K562 (cell line): ENCODE results near the gene TMEM143. TPM values are rescaled to one million over a fixed set of nuclear protein-coding genes. Genes with fewer than 3 reads are reported as not detected.
A peak's percentile ranks its signal among the peaks of the same experiment; 100 is the strongest.

ENCODE experiments used
- ARID2 ChIP-seq: fragments of 450-650 bp; IDR thresholded peaks from 2 replicates; pipeline ENCODE4 v1.6.1; 2017; ENCODE audit warnings: antibody characterized with exemption, mild to moderate bottlenecking
- BHLHE40 ChIP-seq: IDR thresholded peaks from 2 replicates; pipeline ENCODE4 v1.6.1; 2011; ENCODE audit warnings: low read length, improper control_type of control experiment
- BRF1 ChIP-seq: IDR thresholded peaks from 3 replicates; pipeline ENCODE4 v1.6.1; 2011; ENCODE audit warnings: borderline replicate concordance, mild to moderate bottlenecking; ENCODE audit not compliant: insufficient read length; ENCODE audit errors: extremely low read depth
- FOSL1 ChIP-seq: fragments of 200-800 bp; sonication (Bioruptor generic); conservative IDR thresholded peaks from 2 replicates; pipeline ENCODE4 v1.6.1; 2016; ENCODE audit warnings: missing genetic modification characterization, missing compliant biosample characterization
- GATAD2B ChIP-seq: fragments of 450-650 bp; IDR thresholded peaks from 2 replicates; pipeline ENCODE4 v1.6.1; 2017; ENCODE audit warnings: mild to moderate bottlenecking, borderline replicate concordance
- JUND ChIP-seq, 2 experiments: IDR thresholded peaks; 2 replicates in 1 of 2; 3 replicates in 1 of 2; pipeline ENCODE4 v1.6.1; 2011; ENCODE audit warnings: borderline replicate concordance in 2 of 2, low read depth in 2 of 2, low read length in 2 of 2, improper control_type of control experiment in 1 of 2, missing biosample characterization in 1 of 2, missing genetic modification characterization in 1 of 2, missing genetic modification reagents in 1 of 2
- LCOR ChIP-seq: sonication (generic); formaldehyde crosslinking; IDR thresholded peaks from 2 replicates; pipeline ENCODE4 v1.8.0; 2022; ENCODE audit warnings: mild to moderate bottlenecking, missing genetic modification reagents
- MAFK ChIP-seq: IDR thresholded peaks from 2 replicates; pipeline ENCODE4 v1.6.1; 2011; ENCODE audit warnings: low read length, improper control_type of control experiment
- MED1 ChIP-seq: sonication (generic); formaldehyde crosslinking; IDR thresholded peaks from 2 replicates; pipeline ENCODE4 v1.8.1; 2023; ENCODE audit warnings: missing genetic modification reagents, borderline replicate concordance
- RBM34 ChIP-seq: fragments of 200-400 bp; formaldehyde crosslinking; IDR thresholded peaks from 2 replicates; pipeline ENCODE4 v1.6.1; 2018; ENCODE audit warnings: low read length, borderline replicate concordance; ENCODE audit not compliant: insufficient read depth
- SRSF9 ChIP-seq: fragments of 200-400 bp; formaldehyde crosslinking; IDR thresholded peaks from 2 replicates; pipeline ENCODE4 v1.6.1; 2017; ENCODE audit warnings: low read depth, low read length, borderline replicate concordance
- TCF3 ChIP-seq: sonication (generic); formaldehyde crosslinking; IDR thresholded peaks from 2 replicates; pipeline ENCODE4 v1.4.0; 2020; ENCODE audit warnings: mild to moderate bottlenecking, missing genetic modification reagents
- ZNF24 ChIP-seq: fragments of 450-650 bp; IDR thresholded peaks from 2 replicates; pipeline ENCODE4 v1.6.1; 2016
- polyA plus RNA-seq, 8 experiments: library from polyadenylated mRNA; depleted of rRNA in 4 of 8; stranded (reverse) in 5 of 8; unstranded in 3 of 8; fragments of >200 nt; fragmentation: Nextera tagmentation in 2 of 8; fragmentation: Illumina TruSeq in 1 of 8; extraction: Ambion mirVana in 2 of 8; extraction: Trizol in 1 of 8; gene quantifications; 2 replicates each; pipeline versions ENCODE4 v1.2.1 to v1.2.3, GENCODE V29; 2011 to 2014; ENCODE audit warnings: inconsistent platforms in 1 of 8, missing spikeins in 1 of 8
- total RNA-seq, 7 experiments: library from RNA; depleted of rRNA in 6 of 7; stranded (reverse); fragments of >200 nt in 6 of 7; fragmentation: Illumina TruSeq in 2 of 7; extraction: Trizol in 2 of 7; gene quantifications; 2 replicates each; pipeline versions ENCODE4 v1.2.1 to v1.2.3, GENCODE V29; 2011 to 2021; ENCODE audit warnings: low replicate concordance in 1 of 7
- TF ChIP-seq, protein P1 (sequence below): sonication (generic); formaldehyde crosslinking; IDR thresholded peaks from 2 replicates; pipeline ENCODE4 v1.8.1; 2022; ENCODE audit warnings: missing genetic modification reagents
- TF ChIP-seq, protein P2 (sequence below): fragments of 450-650 bp; IDR thresholded peaks from 2 replicates; pipeline ENCODE4 v1.6.1; 2017; ENCODE audit warnings: antibody characterized with exemption, mild to moderate bottlenecking
- TF ChIP-seq, protein P3 (sequence below): sonication (generic); formaldehyde crosslinking; IDR thresholded peaks from 2 replicates; pipeline ENCODE4 v1.8.0; 2022; ENCODE audit warnings: mild to moderate bottlenecking, missing genetic modification reagents, borderline replicate concordance
- TF ChIP-seq, protein P4 (sequence below): fragments of 250-450 bp; sonication (Bioruptor Pico); IDR thresholded peaks from 2 replicates; pipeline ENCODE4 v1.9.0; 2021; ENCODE audit warnings: mild to moderate bottlenecking
- TF ChIP-seq, protein P5 (sequence below): sonication (generic); formaldehyde crosslinking; IDR thresholded peaks from 2 replicates; pipeline ENCODE4 v1.8.0; 2022; ENCODE audit warnings: missing genetic modification reagents, mild to moderate bottlenecking, borderline replicate concordance

TMEM143 gene
- total and polyA plus RNA-seq, 9 of the 15 experiments (the other 6 are each of a cell fraction or from before 2014, with no cell fraction given), result 0.66 to 8.8 (median 4.3) TPM

DNA sequence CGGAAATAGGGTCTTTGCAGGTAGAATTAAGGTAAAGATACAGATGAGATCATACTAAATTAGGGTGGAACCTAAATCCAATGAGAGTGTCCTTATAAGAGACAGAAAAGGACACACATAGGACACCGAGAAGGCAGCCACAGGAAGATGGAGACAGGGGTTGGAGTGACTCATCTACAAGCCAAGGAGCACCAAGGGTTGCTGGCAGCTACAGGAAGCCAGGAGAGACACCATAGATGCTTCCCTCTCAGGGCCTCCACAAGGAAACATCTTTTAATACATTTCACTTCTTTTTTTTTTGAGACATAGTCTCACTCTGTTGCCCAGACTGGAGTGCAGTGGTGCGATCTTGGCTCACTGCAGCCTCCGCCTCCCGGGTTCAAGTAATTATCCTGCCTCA lies 10.1 kb downstream of the TMEM143 start (continued):
- TF ChIP-seq, protein P1, sequence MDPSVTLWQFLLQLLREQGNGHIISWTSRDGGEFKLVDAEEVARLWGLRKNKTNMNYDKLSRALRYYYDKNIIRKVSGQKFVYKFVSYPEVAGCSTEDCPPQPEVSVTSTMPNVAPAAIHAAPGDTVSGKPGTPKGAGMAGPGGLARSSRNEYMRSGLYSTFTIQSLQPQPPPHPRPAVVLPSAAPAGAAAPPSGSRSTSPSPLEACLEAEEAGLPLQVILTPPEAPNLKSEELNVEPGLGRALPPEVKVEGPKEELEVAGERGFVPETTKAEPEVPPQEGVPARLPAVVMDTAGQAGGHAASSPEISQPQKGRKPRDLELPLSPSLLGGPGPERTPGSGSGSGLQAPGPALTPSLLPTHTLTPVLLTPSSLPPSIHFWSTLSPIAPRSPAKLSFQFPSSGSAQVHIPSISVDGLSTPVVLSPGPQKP, result no peak
- TF ChIP-seq RBM34, result no peak
- no peak for TF ChIP-seq ZNF24
- TF ChIP-seq TCF3 (CRISPR knock-in tag), result no peak
- peak; percentile 43; the same call in 1 of the 2 replicates for TF ChIP-seq JUND (IDR thresholded peaks at IDR 0.05; ENCODE audit: borderline replicate concordance, low read depth, low read length)
- peak; percentile 18; the same call in 1 of the 3 replicates for TF ChIP-seq JUND (tag; IDR thresholded peaks at IDR 0.05; ENCODE audit: borderline replicate concordance, low read depth, low read length)
- no peak for TF ChIP-seq MED1 (CRISPR knock-in tag)
- TF ChIP-seq, protein P2, sequence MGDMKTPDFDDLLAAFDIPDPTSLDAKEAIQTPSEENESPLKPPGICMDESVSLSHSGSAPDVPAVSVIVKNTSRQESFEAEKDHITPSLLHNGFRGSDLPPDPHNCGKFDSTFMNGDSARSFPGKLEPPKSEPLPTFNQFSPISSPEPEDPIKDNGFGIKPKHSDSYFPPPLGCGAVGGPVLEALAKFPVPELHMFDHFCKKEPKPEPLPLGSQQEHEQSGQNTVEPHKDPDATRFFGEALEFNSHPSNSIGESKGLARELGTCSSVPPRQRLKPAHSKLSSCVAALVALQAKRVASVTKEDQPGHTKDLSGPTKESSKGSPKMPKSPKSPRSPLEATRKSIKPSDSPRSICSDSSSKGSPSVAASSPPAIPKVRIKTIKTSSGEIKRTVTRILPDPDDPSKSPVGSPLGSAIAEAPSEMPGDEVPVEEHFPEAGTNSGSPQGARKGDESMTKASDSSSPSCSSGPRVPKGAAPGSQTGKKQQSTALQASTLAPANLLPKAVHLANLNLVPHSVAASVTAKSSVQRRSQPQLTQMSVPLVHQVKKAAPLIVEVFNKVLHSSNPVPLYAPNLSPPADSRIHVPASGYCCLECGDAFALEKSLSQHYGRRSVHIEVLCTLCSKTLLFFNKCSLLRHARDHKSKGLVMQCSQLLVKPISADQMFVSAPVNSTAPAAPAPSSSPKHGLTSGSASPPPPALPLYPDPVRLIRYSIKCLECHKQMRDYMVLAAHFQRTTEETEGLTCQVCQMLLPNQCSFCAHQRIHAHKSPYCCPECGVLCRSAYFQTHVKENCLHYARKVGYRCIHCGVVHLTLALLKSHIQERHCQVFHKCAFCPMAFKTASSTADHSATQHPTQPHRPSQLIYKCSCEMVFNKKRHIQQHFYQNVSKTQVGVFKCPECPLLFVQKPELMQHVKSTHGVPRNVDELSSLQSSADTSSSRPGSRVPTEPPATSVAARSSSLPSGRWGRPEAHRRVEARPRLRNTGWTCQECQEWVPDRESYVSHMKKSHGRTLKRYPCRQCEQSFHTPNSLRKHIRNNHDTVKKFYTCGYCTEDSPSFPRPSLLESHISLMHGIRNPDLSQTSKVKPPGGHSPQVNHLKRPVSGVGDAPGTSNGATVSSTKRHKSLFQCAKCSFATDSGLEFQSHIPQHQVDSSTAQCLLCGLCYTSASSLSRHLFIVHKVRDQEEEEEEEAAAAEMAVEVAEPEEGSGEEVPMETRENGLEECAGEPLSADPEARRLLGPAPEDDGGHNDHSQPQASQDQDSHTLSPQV, result peak; percentile 55; the same call in 1 of the 2 replicates
- no peak for TF ChIP-seq LCOR
- no peak for TF ChIP-seq BRF1
- TF ChIP-seq, protein P3, sequence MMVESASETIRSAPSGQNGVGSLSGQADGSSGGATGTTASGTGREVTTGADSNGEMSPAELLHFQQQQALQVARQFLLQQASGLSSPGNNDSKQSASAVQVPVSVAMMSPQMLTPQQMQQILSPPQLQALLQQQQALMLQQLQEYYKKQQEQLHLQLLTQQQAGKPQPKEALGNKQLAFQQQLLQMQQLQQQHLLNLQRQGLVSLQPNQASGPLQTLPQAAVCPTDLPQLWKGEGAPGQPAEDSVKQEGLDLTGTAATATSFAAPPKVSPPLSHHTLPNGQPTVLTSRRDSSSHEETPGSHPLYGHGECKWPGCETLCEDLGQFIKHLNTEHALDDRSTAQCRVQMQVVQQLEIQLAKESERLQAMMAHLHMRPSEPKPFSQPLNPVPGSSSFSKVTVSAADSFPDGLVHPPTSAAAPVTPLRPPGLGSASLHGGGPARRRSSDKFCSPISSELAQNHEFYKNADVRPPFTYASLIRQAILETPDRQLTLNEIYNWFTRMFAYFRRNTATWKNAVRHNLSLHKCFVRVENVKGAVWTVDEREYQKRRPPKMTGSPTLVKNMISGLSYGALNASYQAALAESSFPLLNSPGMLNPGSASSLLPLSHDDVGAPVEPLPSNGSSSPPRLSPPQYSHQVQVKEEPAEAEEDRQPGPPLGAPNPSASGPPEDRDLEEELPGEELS (CRISPR knock-in tag), result no peak
- no peak for TF ChIP-seq ARID2
- no peak for TF ChIP-seq BHLHE40
- TF ChIP-seq, protein P4, sequence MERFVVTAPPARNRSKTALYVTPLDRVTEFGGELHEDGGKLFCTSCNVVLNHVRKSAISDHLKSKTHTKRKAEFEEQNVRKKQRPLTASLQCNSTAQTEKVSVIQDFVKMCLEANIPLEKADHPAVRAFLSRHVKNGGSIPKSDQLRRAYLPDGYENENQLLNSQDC (CRISPR knock-in tag), result no peak
- TF ChIP-seq, protein P5, sequence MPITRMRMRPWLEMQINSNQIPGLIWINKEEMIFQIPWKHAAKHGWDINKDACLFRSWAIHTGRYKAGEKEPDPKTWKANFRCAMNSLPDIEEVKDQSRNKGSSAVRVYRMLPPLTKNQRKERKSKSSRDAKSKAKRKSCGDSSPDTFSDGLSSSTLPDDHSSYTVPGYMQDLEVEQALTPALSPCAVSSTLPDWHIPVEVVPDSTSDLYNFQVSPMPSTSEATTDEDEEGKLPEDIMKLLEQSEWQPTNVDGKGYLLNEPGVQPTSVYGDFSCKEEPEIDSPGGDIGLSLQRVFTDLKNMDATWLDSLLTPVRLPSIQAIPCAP (CRISPR knock-in tag), result no peak
- no peak for TF ChIP-seq GATAD2B
- no peak for TF ChIP-seq MAFK
- no peak for TF ChIP-seq SRSF9
- TF ChIP-seq FOSL1 (tag), result peak; percentile 30; the same call in 1 of the 2 replicates
